Non-pigmented ciliary epithelial cell (primary cell): ENCODE results near the gene TSPAN5.

Experiments
- DNase-seq: peaks from one replicate; pipeline ENCODE4 v3.0.0-alpha.2; 2010; ENCODE audit warnings: low read depth

The TSPAN5 gene

DNA sequence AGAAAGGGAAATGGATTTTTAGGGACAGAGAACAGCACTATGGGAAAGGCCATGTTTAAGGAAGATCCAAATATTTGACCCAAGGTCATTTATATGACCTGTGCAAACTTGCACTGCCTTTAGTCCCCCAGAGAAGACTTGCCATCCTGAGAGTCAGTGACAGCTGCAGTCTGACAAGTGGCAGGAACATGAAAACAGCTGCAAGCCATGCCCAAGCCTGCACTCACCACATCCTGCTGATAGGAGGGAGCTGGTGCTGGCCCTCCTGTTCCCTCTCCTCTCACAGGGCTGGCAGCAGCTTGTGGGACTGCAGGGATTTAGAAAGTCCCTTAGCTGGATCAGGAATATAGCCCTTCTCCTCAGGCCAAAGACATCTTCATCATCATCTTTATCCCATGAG lies 209.5 kb downstream of the TSPAN5 start:
- DNase-seq, result no peak

GRCh38 chr4:98447648-98448047 lies 210.8 kb downstream of the TSPAN5 start:
- DNase-seq, result no peak

DNA sequence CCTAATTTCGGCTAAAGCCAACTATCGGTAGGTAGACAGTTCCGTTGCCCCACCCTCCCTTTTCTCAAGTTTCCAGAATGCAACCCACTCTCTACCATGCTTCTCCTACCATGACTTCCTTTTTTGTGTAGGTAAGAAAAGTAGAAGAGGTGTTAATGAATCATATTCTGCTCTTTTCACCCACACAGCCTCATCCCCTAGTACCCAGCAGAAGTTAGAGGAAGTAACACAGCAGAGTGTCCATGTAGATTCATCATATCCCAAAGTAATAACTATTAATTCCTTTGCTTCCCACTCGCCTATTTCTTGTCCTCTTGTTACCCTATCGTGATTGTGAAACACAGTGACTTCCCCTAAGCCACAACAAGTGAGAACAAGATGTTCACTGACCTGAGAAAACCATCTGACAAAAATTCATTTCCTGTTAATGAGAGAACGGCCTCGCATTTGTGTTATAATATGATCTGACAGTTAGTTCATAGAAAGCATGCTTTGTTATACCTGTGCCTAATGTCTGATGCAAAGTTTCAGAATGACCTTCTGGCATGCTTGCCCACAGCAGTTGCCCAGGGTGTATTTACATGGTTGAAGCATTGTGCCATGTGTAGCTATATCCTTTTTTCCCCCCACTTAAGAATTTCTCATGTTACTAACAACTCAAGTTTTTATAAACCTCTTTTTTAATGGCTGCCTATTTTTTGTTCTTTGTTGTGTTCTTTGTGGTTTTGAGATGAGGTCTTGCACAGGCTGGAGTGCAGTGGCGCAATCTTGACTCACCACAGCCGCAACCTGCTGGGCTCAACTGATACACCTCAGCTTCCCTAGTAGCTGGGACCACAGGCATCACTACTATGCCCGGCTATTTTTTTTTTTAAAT lies 211.7 kb downstream of the TSPAN5 start:
- DNase-seq, result peak; percentile 86

DNA sequence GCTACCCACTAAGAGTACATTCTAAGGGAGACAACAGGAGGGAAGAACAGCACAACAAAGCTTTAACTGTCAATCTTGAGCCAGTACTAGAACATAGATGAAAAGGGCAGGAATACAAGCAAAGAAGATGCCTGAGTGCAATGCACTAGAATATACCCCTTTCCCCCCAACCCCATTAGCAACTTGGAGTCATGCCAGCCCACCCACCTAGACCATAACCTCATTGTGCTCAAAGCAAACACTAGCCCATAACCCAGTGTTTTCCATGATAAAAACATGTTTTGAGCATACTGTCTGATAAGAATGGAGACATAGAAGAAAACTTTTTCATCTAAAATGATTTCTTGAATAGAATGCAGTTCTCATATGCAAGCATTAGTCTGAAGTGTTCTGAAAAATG lies 214.0 kb downstream of the TSPAN5 start:
- no peak for DNase-seq

GRCh38 chr4:98434816-98435215 lies 223.6 kb downstream of the TSPAN5 start:
- no peak for DNase-seq

DNA sequence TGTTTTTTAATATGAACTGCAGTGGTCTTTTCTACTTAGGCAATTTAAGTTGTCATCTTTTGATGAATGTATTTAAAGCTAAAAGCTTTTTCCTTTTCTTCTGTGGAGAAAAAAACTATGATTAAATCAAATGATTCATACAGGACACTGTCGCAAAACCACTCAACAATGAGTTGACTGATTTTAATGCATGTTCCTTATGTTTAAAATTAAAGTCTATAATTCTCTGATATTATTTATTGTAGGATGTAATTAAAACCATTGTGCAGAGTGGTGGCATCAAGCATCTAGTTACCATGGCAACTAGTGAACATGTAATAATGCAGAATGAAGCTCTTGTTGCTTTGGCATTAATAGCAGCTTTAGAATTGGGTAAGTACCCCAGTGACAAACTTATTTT lies 224.7 kb downstream of the TSPAN5 start:
- no peak for DNase-seq

- DNase-seq, result peak; percentile 95
These were observed 227.6 kb downstream of the TSPAN5 start for GRCh38 chr4:98430708-98431403.

GRCh38 chr4:98423009-98423408 lies 235.4 kb downstream of the TSPAN5 start:
- DNase-seq, result no peak

DNA sequence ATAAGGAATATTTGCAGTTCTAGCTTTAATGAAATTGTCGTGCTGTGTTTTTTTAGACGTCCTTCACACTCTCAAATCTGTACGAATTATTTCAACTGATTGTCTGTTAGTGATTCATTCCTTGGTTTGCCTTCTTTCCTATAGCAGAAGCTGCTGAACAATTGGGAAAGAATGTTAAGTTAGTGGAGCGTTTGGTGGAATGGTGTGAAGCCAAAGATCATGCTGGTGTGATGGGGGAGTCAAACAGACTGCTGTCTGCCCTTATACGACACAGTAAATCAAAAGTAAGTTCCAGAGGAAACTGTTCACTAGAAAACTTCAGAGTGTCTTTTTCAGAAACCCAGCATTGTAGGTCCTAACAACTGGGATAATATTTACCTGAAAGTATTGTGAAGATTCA lies 237.3 kb downstream of the TSPAN5 start:
- DNase-seq, result peak; percentile 69
